GM19099 (cell line): ENCODE measurements around the gene RNF157.
A peak's percentile ranks its signal among the peaks of the same experiment; 100 is the strongest.

Source experiments
- POLR2A ChIP-seq: IDR thresholded peaks from 3 replicates; pipeline ENCODE4 v1.6.1; 2011; ENCODE audit warnings: low read depth; ENCODE audit not compliant: insufficient read length; ENCODE audit errors: extremely low read depth

Gene RNF157

DNA sequence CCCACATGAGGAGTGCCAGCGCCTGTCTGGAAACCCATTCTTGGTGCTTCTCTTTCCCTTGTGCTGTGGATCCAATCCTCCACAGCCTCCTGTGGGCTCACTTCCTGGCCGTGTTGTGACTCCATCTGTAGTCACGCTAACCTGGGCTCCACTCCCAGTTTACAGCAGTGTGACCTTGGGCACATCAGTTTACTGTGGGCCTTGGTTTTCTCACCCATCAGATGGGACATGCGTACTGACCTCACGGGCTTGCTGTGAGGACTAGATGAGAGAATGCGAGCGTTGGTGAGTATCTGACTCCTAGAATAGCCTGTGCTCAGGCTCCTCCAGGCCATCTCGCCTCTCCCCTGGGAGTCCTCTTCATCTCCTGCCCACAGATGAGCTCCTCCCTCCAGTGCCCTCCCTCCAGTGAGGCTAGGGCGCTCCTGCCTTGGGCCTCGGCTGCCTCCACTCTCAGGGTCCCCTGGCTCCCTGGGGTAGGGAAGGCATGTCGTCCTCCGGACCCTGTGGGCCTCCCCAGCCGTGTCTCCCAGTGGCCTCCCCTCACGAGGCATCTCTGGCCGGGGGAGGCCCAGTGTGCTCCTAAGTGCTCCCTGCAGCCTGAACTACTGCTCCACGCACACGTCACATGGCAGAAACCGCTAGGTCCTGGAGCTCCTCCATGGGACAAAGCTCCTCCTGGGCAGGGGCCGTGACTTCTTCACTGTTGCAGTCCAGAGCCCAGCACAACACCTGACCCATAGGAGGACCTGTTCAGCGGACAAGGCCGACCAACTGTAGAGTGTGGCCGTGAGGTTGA lies 94.0 kb downstream of the RNF157 start:
- TF ChIP-seq POLR2A, result no peak

DNA sequence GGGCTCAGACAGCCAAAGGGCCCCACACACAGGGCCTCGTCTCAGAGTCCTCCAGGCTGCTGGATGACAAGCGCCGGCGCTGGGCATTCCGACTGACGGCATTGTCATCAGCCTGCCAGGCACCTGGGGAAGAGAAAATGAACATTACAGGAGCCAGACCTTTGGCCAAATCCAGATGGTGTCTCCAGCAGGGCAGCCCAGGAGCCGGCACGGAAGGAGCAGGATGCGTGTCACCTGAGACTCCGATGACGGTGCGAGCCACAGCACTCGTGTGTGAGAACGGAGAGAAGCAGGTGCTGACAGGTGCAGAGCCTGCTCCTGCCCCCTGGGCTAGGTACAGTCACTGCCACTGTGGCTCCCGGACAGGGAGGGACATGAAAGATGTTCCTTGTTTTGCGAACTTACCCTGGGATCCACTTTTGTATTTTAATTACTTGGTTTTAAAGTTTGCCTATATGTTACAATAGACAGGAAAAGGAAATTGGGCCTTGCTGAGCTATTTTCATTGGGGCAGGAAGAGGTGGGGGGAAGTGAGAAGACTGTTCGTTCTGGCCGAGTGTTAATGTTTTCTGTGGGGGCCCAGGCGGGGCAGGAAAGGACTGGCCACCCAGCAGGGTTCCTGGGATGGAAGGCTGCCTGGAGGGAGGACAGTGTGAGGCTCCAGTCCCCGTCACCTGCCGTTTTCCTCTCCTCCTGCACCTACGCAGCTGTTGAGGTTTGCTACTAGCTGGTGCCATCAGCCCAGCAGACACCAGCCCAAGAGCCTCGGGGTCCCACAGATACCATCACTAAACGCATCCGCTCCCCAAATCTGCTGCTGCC lies 94.9 kb downstream of the RNF157 start:
- TF ChIP-seq POLR2A, result peak; percentile 16

DNA sequence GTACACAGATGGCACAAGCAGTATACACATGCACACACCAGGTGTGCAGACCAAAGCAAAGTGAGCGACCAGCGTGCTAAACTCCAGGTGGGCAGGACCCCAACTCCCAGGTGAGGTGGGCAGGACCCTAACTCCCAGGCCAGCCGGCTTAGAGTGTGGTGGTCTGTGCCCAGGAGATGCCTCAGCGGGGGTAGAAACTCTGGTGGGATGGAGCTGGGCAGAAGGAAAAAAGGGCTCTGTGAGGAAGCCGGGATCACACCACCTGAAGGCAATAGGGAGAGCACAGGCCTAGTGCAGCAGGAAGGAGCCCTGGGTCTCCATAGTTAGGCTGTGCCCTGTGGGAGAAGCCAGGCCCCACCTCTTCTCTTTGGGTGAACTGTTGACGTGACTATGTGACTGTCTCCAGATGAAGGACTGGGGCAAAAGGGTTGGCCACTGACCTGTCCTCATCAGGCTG lies 97.7 kb downstream of the RNF157 start:
- no peak for TF ChIP-seq POLR2A

DNA sequence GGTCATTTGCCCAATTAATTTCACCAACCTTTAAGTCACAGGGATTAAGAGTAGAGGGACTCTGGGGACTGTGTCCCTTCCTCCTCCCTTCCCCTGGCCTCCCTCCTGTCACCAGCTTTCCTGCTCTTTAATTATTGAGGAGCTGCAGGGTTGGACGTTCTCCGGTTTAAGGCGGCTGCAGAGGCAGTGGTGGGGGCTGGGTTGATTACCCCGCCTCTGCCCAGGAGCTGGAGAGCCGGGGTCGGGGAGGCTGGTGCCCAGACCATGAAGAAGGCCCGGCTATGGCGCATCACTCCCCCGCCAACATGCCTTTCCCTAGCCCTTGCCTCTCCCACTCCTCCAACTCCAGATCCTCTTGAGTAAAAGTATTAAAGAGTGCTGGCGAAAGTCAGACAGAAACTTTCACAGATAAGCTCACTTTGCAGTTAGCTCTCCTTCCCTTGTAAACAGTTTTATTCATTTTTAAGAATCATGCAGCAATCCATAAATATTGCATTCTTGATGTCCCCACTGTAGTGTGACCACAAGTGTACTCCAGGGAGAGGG lies 98.2 kb downstream of the RNF157 start:
- TF ChIP-seq POLR2A, result no peak

DNA sequence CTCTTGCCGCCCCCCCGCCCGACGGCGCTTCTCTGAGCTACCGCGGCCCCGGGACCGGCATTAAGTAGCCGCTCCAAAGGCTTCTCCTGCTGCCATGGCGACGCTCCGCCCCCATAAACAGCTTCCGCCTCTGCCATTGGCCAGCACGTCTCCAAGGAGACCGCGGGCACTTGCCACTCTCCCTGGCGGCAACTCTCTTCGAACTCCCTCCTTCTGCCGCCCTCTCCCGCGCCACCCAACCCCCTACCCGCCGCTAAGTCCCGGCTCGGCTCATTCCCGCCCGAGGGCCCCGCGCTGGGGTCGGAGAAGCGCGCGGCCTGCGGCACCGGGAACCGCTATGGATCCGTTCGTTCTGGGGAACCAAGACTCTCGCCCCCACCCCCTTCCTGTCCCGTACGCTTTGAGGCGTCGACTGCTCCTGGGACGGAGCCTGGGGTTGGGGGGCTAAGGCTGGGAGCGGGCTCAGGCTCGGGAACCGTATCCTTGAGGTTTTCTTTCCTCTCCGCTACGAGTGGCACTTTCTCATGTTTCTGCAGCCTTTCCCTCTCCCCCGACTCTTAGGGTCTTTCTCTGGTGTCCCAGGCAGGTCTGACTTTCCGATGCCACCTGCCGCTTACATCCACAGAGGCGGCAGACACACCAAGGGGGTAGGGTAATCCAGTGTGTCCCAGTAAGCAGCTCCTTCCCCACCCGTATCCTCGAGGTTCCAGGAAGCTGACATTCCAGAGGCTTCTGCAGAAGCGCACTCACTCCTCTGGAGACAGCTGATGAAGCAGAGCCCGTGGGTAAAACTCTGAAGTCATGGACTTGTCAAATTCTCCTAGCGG lies 98.9 kb downstream of the RNF157 start, which contains the start of gene FOXJ1:
TSS of gene FOXJ1 (minus strand) at position 34 of the 827 bp plus-strand sequence. CDS start 850 bp downstream, outside the sequence.
- TF ChIP-seq POLR2A, result no peak

DNA sequence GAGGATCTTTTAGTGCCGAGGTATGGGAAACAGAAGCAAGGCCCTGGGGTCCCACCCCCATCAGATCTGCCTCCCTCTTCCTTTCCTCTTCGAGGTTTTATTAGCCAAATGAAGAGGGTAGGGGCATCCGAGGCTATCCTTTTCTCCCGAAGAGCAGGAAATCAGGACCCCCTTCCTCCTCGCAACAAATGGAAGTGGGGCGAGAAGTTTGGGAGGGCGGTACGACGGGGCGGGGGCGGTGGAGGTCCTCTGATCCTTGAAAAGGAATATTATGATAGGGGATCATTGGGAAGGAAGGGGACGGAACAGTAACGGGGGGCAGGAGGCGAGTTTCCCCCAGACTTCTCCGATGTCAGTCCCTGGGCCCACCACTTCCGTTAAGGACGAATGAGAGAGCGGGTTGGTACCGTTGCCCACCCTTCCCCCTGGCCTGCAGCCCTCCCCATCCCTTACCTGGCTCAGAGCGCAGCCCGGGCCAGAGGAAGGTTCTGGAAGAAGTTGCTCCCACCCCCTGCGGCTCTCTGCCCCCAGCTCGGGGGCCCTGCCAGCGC lies 99.6 kb downstream of the RNF157 start:
- no peak for TF ChIP-seq POLR2A

DNA sequence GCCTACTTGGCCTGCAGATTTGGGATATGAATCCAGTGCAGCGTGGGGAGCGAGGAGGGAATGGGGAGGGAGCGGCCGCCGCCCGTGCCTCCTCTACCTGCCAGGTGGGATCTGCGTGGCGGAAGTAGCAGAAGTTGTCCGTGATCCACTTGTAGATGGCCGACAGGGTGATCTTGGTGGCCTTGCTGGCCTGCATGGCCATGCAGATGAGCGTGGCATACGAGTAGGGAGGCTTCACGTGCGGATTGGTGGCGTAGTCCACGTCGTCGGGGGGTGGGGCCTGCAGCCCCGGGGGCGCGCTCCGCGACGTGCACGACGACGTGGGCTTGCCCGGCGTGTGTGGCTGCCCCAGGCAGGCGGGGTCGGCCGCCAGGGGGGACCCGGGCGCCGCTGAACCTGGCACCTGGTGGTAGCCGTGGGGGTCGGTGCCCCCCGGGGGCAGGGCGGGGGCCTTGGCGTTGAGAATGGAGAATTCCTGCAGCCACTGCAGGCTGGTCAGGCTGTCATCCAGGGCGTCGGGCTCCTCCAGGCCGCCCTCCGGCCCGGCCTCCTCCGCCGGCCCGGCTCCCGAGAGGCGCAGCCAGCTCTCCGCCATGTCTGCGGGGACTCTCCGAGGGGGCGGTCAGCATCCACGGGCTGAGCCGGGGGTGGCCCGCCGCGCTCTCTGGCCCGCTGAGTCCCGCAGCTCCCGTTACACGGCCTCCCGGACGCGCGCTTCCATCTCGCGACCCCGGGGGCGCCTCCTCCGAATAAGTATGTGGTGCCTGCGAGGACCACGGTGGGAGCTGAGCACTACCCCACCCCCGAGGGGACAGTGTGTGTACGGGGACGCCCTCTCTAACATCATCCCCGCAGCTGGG lies 100.3 kb downstream of the RNF157 start:
- TF ChIP-seq POLR2A, result no peak

DNA sequence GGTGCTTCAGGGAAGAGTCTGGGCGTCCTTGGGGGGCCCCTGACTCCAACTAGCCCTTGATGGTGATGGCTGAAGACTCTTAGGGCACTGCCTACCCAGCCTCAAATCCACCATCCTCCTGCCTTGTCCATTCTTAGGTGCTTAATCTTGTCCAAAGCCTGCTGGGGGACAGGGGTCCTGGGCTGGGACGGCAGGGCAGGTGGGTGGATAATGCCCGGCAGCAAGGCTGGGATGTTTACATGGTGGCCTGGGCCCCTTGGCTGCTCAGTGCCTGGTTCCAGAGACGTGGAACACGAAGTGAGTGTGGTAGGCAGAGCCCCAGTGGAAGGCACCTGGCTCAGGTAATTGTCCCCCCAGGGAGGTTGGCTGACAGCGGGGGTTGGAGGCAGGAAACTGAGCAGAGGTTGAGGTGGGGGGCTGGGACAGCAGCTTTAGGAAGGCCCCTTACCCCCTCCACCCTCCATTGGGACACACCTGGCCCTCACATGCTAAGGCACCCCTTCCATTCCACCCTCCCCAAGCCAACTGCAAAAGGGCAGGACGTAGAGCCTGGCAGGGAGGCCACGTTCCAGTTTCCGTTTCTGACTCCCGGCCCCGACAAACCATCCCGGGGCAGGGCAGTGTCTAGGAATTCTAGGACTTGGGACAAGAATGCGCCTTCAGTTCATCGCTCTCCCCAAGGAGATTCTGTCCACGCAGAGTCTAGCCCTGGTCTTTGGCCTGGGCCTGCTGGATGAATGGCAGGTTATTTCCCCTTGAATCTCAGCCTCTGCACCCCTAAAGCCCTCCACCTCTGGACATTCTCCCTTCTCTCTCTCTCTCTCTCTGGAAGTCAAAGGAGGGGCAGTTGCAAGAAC lies 101.2 kb downstream of the RNF157 start:
- TF ChIP-seq POLR2A, result no peak

DNA sequence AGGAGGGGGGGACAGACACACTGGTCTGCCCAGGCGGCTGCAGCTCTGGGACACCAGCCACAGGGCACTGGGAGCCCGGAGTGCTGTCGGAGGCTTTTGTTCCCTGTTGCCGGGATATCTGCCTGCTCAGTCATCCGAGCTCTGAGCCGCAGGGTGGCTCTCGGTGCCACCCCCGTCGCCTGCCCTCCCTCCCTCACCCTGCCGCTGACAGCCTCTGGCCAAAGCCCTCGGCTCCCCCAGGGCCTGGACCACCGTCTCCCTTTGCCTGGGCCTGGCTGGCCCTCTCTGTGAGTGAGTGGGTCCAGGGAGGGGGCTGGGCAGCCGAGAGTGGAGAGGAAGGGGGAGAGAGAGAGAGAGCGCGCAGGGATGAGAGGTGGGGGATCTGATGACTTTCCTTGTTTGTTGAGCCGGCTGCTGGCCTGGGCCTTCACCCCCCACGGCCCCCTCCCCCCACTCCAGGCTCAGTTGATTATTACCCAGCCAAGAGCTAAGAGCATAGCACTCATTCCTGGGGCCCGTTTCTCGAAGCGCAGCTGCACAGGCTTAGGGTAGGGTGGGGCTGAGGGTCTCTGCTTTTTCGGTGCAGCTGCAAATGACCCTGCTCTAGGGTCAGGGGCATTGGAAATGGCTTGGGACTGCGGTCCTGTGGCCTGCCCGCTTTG lies 101.9 kb downstream of the RNF157 start:
- TF ChIP-seq POLR2A, result no peak

DNA sequence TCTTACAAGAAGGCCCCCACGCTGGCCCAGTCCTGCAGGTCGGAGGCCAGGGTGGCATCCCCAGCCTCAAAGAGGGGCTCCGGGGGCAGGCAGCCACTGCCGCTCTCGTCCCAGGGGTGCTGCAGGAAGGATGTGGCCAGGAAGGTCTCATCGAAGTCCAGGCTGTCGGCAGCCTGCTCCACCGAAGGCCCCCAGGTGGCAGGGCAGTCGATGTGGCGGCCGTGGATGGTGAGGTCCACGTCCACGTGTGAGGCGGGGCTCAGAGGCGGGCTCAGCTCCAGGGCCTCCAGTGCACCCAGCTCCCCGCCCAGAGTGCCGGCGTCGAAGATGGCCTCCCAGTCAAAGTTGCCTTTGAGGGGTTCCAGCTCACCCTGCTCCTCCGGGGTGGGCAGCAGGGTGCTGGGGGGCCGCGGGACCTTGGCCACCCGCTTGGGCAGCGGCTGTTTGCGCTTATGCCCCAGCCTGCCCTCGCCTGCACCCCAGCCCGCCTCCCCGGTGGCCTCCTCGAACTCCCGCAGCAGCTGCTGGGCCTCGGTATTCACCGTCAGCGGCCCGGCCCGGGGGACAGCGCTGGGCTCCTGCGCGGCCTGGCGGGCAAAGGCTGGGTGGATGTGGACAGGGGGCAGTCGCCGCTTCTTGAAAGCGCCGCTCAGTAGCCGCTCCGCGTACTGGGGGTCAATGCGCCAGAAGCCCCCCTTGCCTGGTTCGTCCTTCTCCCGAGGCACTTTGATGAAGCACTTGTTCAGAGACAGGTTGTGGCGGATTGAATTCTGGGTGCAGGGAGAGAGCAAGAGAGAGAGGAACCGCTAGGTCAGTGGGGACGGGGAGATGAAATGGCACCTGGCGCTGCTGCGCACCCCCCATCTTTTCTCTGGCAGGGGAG lies 102.7 kb downstream of the RNF157 start:
- no peak for TF ChIP-seq POLR2A

DNA sequence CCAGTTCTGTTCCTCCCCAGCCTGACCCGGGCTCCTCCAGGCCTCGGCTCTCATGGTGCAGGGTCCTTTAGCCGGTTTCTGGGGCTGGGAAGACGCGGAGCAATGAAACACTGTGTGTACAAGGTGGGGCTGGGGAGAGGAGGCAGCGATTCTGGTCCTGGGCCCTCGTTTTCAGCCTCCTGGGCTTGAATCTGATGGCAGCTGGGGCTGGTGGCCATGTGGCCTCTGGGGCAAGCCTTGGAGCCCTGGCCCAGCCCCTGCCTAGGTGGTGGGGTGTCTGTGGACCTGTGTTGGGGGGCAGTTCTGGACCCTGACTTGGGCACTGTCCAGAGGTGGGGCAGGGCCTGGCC lies 103.3 kb downstream of the RNF157 start:
- TF ChIP-seq POLR2A, result no peak
